Activated CD4-positive, alpha-beta T cell treated with anti-CD3 and anti-CD28 coated beads, Interleukin-10, Interleukin-2, amounts not matched to agents 100 ng/mL and 50 ng/mL, durations not matched to agents 16 hours and 8 hours (primary cell): Measurements from ENCODE around the gene TCFL5.
A peak's percentile ranks its signal among the peaks of the same experiment; 100 is the strongest.

Experiments used
- DNase-seq: peaks from one replicate; pipeline ENCODE4 v3.0.0-alpha.2; 2020

Gene TCFL5

DNA sequence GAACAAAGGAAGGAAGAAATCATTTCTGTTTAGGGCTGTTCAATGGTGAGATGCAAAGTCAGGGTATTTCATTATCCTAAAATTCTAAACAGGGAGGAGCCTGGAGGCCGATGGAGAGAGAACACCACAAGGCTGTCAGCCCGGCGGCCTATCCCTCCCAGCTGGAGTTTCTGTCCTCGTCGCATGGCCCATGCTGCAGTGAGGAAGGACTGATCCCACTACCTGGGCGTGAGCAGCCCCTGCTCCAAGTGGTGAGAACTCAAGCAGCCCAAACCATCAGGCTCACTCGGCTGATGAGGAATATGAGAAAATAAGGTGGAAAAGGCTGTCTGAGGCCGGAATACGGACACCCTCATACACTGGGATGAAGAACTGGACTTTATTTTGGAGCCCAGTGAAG is 33.9 kb upstream of the TCFL5 start:
- no peak for DNase-seq

DNA sequence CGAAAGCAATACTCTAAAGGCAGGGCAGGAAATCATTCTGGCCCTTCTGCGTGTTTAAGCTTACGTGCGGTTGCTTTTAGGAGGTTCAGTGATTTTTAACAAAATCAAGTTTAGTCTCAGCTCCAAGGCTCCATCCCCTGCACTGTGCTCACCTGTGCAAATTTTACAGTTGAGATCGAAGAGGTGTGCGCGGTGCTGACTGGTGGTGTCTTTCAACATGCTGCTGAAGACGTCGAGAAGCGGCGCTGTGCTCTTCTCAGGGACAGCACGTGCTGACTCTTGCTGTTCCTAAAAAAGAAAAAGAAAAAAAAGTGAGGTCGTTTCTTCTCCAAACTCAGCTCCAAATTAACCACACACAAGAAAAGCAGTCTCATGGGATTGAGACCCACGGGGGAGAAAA is 32.6 kb upstream of the TCFL5 start:
- DNase-seq = no peak

DNA sequence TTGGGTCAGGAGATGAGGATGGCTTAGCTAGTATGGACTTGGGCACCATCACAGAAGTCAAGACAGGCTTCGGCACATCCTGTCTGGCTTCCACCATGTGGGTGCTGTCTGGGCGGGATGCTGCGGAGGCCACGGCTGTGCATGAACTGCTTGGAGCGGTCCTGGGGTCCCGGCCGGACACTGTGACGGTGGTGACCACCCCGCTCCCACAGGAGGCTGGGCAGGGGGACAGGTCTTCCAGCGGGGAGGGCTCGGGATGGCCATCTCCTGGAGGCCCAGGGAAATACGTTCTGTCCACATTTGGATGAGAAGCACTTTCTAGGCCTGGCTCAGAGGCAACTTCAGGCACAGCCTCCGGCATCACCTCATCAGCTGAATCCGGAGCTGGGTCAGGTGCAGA is 32.1 kb upstream of the TCFL5 start:
- no peak for DNase-seq

DNA sequence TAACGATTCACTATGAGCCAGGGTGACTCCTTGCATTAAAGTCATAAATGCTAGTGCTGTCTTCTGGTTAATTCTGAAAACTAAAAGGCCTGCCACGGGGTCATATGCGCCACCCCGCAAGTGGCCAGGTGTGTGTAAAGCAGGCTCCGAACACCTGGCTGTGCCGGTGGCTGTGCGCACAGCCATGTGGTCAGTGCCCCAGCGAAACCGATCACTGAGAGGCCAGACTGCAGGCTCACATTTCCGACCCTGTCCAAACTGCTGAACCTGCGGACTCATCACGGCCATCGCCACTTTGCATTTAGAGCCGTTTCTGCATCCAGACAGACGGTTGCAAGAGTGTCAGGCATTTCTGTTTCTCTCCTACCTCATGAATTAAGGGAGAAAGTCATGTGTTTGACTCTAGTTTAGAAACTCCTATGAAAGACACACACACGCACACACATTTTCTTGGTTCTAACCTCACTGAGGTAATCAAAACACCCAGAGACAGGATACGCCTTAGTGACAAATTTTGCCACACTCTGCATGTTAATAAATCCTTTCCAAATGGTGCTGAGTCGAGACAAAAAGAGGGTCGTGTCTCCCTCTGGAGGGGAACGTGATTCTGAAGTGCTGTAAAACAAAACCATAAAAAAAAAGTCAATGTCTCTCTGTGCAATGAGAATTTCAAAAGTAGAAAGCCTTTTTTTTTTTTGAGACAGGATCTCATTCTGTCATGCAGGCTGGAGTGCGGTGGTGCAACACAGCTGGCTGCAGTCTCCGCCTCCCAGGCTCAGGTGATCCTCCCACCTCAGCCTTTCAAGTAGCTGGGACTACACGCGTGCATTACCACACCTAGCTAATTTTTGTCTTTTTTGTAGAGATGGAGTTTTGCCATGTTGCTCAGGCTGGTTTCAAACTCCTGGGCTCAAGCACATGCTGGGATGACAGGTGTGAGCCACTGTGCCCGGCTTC is 31.0 kb upstream of the TCFL5 start:
- DNase-seq = no peak

DNA sequence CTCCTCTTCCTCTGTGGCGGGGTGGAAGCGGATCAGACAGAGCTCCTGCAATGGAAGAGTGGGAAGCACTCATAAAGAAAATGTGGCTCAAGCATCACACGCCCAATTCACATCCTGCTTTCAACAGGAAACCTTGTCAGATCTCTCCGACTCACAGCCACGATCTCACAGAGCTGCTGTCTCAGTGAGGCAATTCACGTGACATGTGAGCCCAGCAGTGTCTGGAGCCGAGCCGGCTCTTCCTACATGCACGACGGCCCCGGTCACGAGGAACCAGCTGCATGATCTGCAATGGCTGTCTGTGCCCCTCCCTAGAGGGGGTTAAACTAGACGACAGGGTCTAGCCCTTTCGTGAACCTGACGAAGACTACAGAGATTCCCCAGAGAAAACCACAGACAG is 29.5 kb upstream of the TCFL5 start:
- peak; percentile 57 for DNase-seq

DNA sequence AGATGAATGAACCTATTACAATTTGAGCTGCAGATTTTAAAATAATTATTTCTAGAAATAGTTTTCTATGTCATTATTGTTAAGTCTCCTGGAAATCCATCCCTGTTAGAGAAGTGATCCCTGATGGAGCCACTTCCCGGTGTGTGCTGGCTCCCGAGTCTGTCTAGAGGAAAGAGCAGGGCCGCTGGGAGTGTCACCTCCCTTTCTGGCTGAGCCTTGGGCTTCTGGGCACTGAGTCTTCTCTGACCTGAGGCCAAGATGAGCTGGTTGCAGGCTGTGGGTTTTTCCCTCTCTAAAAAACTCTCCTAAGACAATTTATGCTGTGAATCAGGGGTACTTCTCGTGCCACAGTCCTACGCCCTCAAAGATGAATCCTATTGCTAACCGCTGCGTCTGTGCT is 28.8 kb upstream of the TCFL5 start:
- DNase-seq = no peak

DNA sequence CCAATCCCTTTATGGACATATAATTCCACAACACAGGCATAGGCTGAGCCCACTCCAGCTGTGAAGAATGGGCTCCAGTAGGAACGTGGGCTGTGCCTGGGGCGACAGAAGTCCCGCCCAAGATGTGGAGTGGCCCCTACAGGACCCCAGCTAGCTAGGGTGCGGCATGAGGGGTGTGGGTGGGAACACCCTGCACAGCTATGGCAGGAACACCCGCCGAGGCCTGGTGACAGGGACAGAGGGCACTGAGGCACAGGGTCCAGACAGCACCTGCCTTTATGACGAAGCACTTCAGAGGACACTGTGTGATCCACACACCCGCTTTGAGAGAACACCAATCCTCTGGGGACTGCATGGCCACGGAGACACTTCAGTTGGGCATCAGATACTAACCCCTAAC is 28.2 kb upstream of the TCFL5 start:
- no peak for DNase-seq

DNA sequence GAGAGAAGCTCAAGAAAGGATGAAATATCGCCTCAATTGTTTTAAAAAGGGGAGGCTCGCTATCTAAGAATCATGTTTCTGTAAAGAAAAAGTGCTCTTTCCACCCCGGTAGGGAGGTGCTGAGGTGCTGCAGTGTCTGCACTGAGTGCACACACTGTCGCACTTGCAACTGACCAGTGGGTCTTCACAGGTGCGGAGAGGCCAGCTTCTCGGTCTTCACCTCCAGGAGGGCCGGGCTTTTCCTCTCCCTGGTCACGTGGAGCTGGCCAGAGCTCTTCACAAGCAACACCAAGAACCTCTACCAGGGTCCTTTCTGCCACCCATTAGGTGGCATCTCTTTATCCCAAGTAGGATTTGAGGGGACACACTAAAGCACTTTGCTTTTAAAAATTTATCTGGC is 27.8 kb upstream of the TCFL5 start:
- no peak for DNase-seq

DNA sequence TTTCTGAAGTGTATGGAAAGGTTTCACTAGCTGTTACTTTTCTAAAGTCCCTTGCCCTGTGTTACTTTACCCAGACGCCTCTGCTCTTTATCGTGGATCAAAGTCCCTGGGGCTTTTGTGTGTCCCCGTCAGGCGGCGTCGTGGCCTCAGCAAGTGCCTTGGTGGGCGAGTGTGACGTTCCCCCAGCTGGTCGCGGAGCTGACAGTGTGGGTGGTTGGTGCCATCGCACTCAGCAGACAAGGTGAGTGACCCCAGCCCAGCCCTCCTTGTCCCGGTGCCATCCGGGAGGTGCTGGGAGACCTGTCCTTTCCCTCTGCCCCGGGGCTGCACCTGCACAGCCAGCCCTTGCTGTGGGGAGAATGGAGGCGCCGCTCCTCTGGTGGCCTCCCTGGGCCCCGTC is 27.3 kb upstream of the TCFL5 start:
- DNase-seq = no peak

DNA sequence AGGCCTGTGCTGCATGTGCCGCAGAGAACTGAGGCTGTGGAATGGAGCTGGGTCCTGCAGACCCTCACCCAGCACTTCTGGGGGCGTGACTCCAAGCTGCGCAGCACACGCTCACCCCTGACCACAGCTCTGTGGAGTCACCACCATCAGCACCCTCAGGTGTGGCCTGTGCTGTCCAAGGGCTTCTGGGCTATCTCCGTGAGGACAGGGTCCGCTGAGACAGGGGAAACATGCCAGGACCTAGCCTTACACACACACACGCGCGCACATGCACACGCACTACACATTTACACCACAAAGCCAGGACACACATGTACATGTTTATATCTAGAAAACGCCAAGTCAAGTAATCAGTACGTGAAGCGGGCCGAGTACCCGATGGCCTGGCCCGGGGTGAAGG is 26.8 kb upstream of the TCFL5 start:
- DNase-seq = no peak

DNA sequence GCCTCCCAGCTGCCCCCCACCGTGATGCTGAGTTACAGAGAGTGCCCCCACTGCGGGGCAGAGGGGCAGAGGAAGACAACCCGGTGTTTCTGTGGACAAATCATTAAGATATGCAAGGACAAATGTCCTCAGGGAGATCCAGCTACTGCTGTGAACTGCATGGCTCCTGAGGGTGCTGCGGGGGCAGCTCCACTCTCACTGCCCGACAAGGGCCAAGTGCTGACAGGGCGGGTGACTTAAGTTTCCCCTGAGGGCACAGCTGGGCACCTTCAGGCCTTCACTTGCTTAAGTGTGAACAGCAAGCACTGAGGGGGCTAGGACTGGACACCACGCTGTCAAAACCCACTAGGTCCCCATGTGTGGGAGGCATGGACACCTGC is 26.2 kb upstream of the TCFL5 start:
- DNase-seq = no peak

DNA sequence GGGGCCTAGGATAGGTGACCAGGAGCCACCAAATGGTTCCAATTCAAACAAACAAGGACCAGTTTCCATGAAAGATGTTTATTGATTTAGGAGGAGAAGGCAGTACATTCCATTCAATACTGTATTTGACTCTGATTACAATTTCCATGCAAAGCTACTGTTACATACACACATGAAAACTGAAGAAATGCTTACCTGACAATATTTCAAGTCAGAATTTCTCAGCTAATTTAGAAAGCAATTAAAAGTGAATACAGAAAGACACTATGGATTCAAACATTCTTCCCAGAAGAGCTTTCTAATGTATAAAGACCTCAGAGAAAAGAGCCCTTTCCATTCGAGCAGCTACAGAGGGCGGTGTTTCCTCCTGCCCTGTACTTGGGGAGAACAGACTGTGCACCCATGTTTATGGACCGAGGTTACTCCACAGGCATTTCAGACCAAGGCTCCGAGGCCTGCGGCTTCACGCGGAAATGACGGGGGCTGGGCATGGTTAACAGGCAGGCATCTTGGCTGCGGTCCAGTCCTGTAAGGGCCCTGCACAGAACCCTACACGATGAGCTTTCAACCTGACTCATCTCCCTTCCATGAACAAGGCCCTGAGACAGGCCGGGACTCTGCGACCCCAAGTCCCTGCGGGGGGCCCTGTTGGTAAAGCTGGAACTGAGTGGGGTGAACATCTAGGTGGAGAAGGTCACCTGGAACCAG is 25.7 kb upstream of the TCFL5 start:
- DNase-seq = peak; percentile 29

DNA sequence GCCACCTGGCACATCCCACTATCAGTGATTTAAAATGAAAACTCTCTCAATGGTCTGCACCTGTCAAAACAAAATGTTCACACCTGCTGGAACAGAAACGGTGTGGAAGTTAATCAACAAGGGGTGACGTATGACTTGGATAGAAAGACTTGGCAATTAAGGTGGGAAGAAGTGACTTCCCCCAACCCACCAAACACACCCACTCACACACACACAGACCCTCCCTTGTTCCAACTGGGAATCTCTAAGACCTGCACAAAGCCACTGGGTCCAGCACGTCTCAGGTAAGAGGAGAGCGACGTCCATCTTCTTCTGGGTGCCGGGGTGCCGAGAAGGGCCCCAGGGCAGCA is 25.1 kb upstream of the TCFL5 start:
- no peak for DNase-seq

DNA sequence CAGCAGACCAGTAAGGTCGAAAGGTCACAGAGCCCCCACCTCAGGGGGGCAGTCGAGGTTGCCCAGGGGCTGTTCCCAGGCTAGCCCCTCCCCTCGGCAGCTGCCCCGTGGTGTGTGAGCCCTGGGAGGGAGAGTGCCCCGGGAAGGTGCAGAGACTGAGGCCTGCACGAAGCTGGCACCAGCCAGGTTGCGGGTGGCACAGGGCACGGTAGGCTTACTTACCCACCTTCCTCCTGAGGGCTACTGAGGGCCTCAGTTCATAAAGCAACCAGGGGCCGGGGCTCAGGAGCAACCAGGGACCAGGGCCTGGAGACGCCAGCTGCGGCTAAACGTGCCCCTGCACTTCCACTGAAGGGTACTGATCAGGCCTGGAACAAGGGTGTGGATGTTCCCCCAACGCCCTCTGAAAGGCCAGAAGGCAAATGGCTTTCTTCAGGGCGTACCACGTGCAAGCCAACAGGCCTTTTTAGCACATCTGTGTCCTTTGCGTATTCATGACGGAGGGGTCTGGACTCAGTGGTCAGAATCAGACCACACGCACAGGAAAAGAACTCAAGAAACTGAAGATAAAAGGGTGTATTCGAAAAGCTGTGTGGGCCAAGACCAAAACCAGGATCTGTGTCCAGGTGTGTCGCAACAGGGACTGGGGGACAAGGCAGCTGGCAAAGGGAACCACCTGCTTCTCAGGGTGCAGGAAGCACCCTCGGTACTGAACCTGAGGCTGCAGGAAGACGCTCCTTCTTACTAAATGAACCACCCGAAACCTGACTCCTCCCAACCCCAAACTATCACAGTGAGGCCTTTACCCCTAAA is 24.5 kb upstream of the TCFL5 start:
- DNase-seq = no peak

DNA sequence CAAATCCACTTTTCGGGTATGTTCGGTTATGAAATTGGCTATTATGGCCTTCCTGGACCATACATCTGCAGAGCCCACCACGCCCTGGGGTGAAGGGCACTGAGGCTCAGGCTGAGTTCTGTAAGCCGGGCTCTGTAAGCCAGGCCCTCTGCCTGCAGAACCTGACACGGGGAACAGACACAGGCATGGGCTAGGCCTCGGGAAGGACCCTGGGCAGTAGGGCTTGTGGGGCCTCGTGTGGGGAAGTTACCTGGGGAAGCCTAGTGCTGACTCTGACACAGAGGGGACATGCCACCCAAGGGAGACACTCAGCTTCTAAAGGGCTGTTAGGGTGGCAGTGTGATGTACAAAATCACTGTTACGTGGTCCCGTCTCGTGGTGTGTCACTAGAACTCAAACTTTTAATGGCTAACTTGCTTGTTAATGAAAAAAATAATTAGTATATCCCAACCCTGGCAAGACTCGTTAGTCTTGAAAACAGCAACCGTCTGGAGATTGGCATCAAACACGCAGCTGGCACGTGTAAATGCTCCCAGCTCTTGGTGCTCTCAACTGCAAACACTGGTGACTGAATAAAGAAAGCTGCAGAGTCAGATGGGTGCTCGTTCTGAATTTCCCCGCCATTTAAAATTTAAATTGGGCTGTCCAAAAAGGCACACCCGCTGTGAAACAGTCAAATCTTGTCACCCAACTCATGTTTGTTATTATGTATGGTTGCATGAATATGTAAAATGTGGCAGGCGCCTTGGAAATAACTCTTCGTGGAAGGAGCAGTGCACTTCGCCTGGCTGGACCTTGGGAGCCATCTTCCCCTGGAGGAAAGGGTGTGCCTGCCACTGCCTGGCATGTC is 23.6 kb upstream of the TCFL5 start:
- no peak for DNase-seq

DNA sequence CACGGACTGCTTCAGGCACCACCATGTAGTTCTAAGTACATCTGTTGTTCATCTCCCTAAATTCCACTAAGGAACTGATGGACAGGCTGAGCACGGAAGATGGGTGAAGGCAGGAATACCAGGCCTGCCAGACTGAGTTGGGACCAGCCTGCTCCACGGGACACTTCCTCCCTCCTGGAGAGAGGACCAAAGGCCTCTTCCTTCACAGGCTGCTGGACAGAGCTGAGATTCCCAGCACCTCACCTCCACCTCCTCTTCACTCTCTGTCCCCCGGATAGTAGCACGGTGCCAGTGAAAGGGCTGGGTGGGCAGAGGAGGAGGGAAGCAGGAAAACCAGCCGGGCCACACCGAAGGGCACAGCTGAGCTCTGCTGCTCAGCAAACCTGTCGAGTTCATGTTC is 22.9 kb upstream of the TCFL5 start:
- DNase-seq = no peak

DNA sequence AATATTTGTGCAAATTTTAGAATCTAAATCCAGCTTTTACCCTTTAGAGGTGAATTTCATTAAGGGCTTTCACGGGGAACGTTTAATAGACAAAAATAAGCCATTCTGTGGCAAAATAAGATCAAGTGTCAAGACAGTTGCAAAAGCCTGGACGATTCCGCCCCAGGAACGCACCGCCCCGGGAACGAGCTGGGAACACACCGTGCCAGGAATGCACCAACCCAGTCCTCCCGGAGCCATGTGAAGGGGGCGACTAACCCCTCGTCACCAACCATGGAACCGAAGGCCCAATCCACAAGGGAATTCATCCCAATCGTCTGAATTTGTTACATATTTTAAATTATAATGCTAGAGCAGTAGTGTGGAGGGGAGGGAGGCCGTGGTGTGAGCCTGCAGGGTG is 20.8 kb upstream of the TCFL5 start:
- no peak for DNase-seq

DNA sequence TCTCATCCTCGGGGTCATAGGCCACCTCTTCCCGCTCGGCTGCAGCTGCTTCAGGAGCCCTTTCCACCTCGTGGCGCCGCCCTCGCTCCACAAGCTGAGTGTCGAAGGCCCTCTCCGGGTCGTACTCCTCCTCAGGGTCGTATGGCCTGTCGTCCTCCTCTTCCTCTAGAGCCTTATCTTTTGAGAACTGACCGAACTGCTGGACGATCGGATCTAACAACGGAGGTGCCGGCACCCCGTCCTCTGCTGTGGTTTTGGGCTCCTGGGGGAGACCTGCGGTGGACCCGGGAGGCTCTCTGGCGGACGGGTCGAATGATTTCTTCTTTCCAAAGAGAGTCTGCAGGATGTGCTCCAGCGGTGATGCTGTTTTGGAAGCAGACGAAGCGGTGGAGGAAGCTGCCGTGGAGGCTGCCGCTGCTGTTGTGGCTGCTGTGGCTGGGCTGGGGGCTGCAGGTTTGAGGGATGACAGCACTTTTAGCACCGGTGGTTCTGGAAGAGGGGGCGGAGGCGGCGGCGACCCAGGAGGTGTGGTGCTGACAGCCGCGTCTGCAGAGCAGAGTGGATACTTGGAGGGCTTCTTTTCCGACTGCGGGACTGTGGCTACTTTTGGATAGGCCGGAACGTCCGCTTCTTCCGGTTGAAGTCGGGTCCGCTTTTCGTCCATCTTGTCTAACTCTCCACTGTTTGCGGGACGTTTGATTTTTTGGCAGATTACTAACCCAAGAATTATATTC is 20.2 kb upstream of the TCFL5 start:
- no peak for DNase-seq

DNA sequence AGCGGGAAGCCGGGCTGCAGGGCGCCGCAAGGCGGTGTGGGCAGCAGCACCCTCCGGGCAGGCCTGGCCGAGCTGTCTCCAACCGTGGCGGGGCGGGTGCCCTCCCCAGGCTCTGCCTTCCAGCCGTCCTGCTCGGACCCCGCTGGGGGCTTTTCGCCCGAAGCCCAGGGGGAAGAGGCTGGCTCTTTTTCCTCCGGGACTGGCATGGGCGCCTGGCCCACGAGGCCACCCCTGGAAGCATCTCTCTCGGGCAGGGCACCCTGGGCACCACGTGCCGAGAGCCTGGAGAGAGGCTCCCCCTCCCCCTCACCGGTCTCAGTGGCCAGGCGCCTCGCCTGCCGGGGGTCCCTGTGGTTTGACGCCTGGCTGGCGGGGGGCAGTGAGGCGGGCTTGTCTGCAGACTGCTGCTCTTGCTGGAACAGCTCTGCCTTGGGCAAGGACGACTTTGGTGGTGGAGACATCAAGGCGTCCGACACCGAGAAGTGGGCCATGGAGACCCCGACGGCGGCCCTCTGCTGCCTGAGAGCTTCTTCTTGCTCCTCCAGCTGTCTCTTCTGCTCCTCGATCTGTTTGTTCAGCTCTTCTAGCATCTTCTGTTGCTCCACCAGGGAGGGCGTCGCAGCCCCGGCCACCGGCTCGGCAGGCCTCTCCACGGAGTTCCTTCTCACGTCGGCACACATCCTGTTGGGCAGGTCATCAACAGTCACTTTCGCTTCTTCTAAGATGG is 19.5 kb upstream of the TCFL5 start:
- no peak for DNase-seq

DNA sequence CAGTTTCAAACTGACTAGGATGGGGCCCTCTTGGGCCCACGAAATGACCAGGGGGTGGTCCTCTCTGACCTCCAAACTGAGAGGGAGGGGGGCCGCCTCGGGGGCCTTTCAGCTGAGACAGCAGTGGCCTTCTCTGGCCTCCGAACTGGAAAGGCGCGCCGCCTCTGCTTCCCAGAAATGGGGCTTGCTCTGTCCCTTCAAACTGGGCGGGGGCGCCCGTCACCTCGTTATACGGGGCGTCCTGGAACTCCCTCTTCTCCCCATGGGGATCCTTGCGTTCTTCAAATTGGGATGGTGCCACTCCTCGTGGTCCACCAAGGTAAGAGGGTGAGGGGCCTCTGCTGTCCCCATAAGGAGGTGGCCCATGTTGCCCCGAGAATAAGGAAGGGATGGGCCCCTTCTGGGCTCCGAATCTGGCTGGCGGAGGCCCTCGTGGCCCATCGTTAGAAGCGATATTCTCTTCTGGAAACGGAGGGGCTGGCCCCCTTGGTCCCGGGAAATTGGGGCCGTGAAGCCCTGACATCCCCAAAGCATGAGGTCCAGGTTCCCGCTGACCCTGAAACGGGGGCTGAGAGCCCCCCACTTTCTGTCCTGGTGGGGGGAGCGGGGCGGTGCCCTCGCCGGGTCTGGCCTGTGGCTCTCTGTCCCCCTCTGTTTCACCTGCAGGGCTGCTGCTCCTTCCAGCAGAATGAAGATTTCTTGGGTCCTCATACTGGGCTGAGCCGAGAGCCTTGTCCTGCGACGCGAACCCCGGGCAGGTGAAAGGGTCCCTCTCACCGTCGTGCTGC is 18.7 kb upstream of the TCFL5 start:
- no peak for DNase-seq
